HUES6 (cell line): ENCODE results near the gene RBP3.

ENCODE experiments used
- H3K27ac ChIP-seq: 2 replicates; pipeline ENCODE4 v1.7.0; 2013; ENCODE audit warnings: low read depth, mild to moderate bottlenecking, low read length, inconsistent platforms
- H3K27me3 ChIP-seq: 2 replicates; pipeline ENCODE4 v1.6.1; 2013; ENCODE audit warnings: low read length; ENCODE audit not compliant: control insufficient read depth, insufficient read depth
- H3K36me3 ChIP-seq: 2 replicates; pipeline ENCODE4 v1.6.1; 2013; ENCODE audit warnings: low read length; ENCODE audit not compliant: control insufficient read depth, insufficient read depth
- H3K4me1 ChIP-seq: 2 replicates; pipeline ENCODE4 v1.6.1; 2013; ENCODE audit warnings: low read length; ENCODE audit not compliant: control insufficient read depth, insufficient read depth
- H3K4me3 ChIP-seq: 2 replicates; pipeline ENCODE4 v1.5.1; 2013; ENCODE audit warnings: low read depth, low read length
- H3K9ac ChIP-seq: one replicate; pipeline ENCODE4 v1.6.1; 2013; ENCODE audit warnings: mild to moderate bottlenecking, low read length
- H3K9me3 ChIP-seq: 2 replicates; pipeline ENCODE4 v1.6.1; 2013; ENCODE audit warnings: low read depth, low read length; ENCODE audit not compliant: control insufficient read depth, insufficient read depth

RBP3 gene

GRCh38 chr10:47337310-47337709 is 10.9 kb upstream of the RBP3 start:
- H3K36me3 ChIP-seq = no peaks in the 10 kb centered on the region
- H3K27ac ChIP-seq = no peak overlapping the region
- H3K9ac ChIP-seq = no peak overlapping the region
- peaks cover 3% of the 10 kb centered on the region; the same call in 1 of the 2 replicates for H3K4me1 ChIP-seq
- no peak overlapping the region for H3K4me3 ChIP-seq
- H3K27me3 ChIP-seq = no peaks in the 10 kb centered on the region
- no peaks in the 10 kb centered on the region for H3K9me3 ChIP-seq

DNA sequence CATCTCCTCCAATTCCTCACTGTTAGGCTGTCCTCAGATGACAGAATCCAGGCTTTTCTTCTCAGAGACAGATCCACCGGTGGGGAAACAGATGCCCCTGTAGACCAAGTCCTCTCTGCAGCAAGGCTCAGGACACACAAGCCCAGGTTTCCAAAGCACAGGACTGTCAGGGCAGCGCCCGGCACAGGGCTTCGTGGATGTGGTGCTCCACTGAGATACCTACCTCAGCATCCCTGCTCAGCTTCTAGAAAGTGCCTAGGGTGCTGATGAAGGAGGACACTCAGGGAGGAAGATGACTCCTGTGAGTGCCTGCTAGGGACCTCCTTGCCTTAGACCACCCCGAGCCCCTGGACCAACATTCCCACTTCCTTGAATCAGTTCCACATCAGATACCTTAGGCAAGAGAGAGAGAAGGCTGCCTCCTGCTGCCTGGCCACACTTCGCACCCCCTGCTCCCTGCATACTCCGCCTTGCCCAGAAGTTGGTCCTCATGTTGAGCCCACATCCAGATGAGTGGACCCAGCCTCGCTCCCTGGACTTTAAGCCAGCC is 8.9 kb upstream of the RBP3 start:
- Histone ChIP-seq H3K4me1 (peaks cover 8% of the 10 kb centered on the region; the same call in 1 of the 2 replicates), H3K9ac (no peak overlapping the region), H3K27me3 (no peaks in the 10 kb centered on the region), H3K27ac (no peak overlapping the region), H3K9me3 (no peaks in the 10 kb centered on the region), H3K36me3 (no peaks in the 10 kb centered on the region), H3K4me3 (no peak overlapping the region)

DNA sequence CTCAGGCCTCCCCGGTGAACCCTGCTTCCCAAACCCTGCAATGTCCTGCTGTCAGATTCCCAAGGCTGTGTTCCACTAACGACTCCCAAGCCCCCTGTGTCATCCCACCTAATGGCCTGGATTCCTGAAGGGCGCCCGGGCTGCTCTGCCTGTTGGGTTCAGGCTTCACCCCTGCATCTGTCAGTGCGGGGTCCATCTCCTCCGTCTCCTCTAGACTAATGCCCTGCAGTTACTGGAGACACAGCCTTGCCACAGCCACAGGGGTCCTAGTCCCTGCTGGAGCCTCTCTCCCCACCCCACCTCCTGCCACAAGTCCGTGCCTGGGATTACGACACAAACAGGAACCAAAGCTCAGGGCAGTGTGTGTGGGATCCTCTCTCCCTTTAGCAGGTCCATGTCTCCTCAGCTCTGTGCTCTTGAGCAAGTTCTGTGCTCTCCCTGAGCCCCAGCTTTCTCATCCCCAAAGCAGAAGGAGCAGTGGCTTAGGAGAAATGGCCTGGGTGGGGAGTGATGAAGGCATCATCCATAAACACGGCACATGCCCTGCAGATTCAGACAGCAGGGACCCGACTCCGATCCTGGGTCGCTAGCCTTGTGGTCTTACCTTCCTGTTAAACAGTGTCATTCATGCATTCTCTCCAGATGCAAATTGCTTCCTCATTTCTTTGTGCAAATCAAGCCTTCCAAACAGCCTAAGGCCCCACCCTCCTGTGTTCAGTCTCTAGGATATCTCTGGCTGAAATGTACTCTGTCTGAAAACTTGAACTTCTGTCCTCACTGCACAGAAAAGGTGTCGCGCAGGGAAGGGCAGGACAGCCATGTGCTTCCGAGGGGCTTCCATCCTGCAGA is 8.2 kb upstream of the RBP3 start:
- H3K27me3 ChIP-seq = no peaks in the 10 kb centered on the region
- H3K27ac ChIP-seq = no peak overlapping the region
- H3K4me1 ChIP-seq = peaks cover 8% of the 10 kb centered on the region; the same call in 1 of the 2 replicates
- no peaks in the 10 kb centered on the region for H3K9me3 ChIP-seq
- H3K9ac ChIP-seq = no peak overlapping the region
- H3K4me3 ChIP-seq = no peak overlapping the region
- H3K36me3 ChIP-seq = no peaks in the 10 kb centered on the region

DNA sequence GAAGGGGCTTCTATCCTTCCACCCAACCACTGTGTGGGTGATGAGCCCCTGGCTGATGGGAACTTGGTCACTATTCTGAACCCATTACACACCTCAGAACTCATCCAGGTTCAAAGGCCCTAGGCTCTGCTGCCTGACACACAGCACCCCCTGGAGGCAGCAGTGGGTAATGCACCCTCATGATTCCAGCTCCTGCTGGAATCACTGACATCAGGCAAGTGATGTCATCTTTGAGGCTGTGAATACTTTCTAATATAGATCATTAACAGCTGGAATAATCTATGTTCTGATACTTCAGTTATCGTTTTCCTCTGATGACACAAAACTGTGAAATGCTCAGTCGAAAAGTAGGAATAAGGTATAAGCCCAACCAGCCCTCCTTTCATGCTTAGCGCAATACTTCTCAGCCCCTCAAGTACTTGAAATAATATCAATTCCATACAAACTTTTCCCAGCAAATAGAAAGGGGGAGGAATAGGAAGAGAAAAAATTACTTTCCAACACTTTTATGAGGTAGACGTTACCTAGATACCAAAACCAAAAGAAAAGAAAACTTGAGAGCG is 7.5 kb upstream of the RBP3 start:
- H3K27me3 ChIP-seq = no peaks in the 10 kb centered on the region
- H3K9ac ChIP-seq = no peak overlapping the region
- no peaks in the 10 kb centered on the region for H3K9me3 ChIP-seq
- no peak overlapping the region for H3K4me3 ChIP-seq
- H3K4me1 ChIP-seq = peaks cover 8% of the 10 kb centered on the region; the same call in 1 of the 2 replicates
- no peaks in the 10 kb centered on the region for H3K36me3 ChIP-seq
- no peak overlapping the region for H3K27ac ChIP-seq

GRCh38 chr10:47344996-47345870 is 2.9 kb upstream of the RBP3 start:
- no peaks in the 10 kb centered on the region for H3K9me3 ChIP-seq
- H3K27ac ChIP-seq = no peak overlapping the region
- H3K4me3 ChIP-seq = no peak overlapping the region
- H3K4me1 ChIP-seq = peaks cover 8% of the 10 kb centered on the region
- H3K9ac ChIP-seq = no peak overlapping the region
- no peaks in the 10 kb centered on the region for H3K27me3 ChIP-seq
- H3K36me3 ChIP-seq = no peaks in the 10 kb centered on the region

- peaks cover 8% of the 10 kb centered on the region for H3K4me1 ChIP-seq
- no peak overlapping the region for H3K27ac ChIP-seq
- H3K9ac ChIP-seq = no peak overlapping the region
- H3K9me3 ChIP-seq = no peaks in the 10 kb centered on the region
- H3K27me3 ChIP-seq = no peaks in the 10 kb centered on the region
- no peaks in the 10 kb centered on the region for H3K36me3 ChIP-seq
- no peak overlapping the region for H3K4me3 ChIP-seq
Observed at GRCh38 chr10:47346581-47347302, 1.4 kb upstream of the RBP3 start.

DNA sequence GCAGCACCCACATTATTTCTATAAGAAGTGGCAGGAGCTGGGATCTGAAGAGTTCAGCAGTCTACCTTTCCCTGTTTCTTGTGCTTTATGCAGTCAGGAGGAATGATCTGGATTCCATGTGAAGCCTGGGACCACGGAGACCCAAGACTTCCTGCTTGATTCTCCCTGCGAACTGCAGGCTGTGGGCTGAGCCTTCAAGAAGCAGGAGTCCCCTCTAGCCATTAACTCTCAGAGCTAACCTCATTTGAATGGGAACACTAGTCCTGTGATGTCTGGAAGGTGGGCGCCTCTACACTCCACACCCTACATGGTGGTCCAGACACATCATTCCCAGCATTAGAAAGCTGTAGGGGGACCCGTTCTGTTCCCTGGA is 874 bp upstream of the RBP3 start:
- H3K27ac ChIP-seq = no peak overlapping the region
- no peaks in the 10 kb centered on the region for H3K9me3 ChIP-seq
- H3K27me3 ChIP-seq = no peaks in the 10 kb centered on the region
- peaks cover 5% of the 10 kb centered on the region for H3K4me1 ChIP-seq
- no peak overlapping the region for H3K4me3 ChIP-seq
- H3K9ac ChIP-seq = no peak overlapping the region
- H3K36me3 ChIP-seq = no peaks in the 10 kb centered on the region

DNA sequence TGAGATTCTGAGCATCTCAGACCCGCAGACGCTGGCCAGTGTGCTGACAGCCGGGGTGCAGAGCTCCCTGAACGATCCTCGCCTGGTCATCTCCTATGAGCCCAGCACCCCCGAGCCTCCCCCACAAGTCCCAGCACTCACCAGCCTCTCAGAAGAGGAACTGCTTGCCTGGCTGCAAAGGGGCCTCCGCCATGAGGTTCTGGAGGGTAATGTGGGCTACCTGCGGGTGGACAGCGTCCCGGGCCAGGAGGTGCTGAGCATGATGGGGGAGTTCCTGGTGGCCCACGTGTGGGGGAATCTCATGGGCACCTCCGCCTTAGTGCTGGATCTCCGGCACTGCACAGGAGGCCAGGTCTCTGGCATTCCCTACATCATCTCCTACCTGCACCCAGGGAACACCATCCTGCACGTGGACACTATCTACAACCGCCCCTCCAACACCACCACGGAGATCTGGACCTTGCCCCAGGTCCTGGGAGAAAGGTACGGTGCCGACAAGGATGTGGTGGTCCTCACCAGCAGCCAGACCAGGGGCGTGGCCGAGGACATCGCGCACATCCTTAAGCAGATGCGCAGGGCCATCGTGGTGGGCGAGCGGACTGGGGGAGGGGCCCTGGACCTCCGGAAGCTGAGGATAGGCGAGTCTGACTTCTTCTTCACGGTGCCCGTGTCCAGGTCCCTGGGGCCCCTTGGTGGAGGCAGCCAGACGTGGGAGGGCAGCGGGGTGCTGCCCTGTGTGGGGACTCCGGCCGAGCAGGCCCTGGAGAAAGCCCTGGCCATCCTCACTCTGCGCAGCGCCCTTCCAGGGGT is 703 bp downstream of the RBP3 start:
- Histone ChIP-seq H3K4me3 (no peak overlapping the region), H3K4me1 (no peaks in the 10 kb centered on the region; the same call in 1 of the 2 replicates), H3K27ac (no peak overlapping the region), H3K9me3 (no peaks in the 10 kb centered on the region), H3K36me3 (no peaks in the 10 kb centered on the region), H3K27me3 (no peaks in the 10 kb centered on the region), H3K9ac (no peak overlapping the region)

- H3K4me3 ChIP-seq = no peak overlapping the region
- H3K27ac ChIP-seq = no peak overlapping the region
- no peaks in the 10 kb centered on the region; the same call in 1 of the 2 replicates for H3K4me1 ChIP-seq
- H3K36me3 ChIP-seq = no peaks in the 10 kb centered on the region
- no peak overlapping the region for H3K9ac ChIP-seq
- H3K27me3 ChIP-seq = no peaks in the 10 kb centered on the region
- no peaks in the 10 kb centered on the region for H3K9me3 ChIP-seq
Observed at GRCh38 chr10:47349516-47349915, 1.4 kb downstream of the RBP3 start.

GRCh38 chr10:47349941-47350371 is 1.8 kb downstream of the RBP3 start:
- Histone ChIP-seq H3K27me3 (no peaks in the 10 kb centered on the region), H3K27ac (no peak overlapping the region), H3K36me3 (no peaks in the 10 kb centered on the region), H3K9me3 (no peaks in the 10 kb centered on the region), H3K4me3 (no peak overlapping the region), H3K4me1 (no peaks in the 10 kb centered on the region; the same call in 1 of the 2 replicates), H3K9ac (no peak overlapping the region)
